ENCODE results near the gene LUZP4. TPM values are rescaled to one million over a fixed set of nuclear protein-coding genes. Genes with fewer than 3 reads are reported as not detected.

Gene LUZP4
- total RNA-seq, 1 experiment from 2014 or later, result not detected

GRCh38 chrX:115350711-115351381 lies 61.3 kb downstream of the LUZP4 start:
- CTCF ChIA-PET, result interaction anchor here (0.7 kb wide), 1 partner anchor 21 kb away, joined by 3 read pairs; no protein-coding TSS in a partner anchor

DNA sequence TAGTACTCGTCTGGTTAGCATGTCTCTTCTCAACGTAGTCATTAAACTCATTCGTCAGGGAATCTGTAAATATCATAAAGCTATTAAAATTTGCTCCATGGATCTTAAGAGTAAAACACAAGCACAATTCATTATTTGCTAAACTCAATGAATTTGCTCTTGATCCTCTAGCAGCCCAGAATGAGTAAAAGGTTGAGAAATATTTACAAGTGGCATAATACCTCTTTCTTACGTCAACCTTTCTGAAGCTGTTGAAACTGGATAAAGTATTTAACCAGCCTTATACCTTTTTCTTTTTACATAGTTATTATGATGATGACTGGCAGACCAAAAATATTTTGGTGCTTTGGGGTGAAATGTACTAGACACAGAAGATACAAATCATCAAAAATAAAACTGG lies 66.9 kb downstream of the LUZP4 start:
- DNase-seq (ENCODE audit: low spot score) (no peak), ATAC-seq (no peak)
- H3K27ac Mint-ChIP-seq, result no peak overlapping the region
- peaks cover 39% of the 10 kb centered on the region for H3K27me3 Mint-ChIP-seq (ENCODE audit: low read depth)
- ChIA-PET CTCF (interaction anchor here (0.7 to 0.8 kb wide), 2 partner anchors 10 to 303 kb away, joined by 3 read pairs; no protein-coding TSS in a partner anchor), POLR2A (no interaction called here)
- H3K9me3 Mint-ChIP-seq, result no peaks in the 10 kb centered on the region
- H3K36me3 Mint-ChIP-seq, result no peaks in the 10 kb centered on the region
- no peak overlapping the region for H3K4me3 Mint-ChIP-seq
- TF ChIP-seq AFF4 (CRISPR knock-in tag; IDR thresholded peaks at IDR 0.05; ENCODE audit: borderline replicate concordance) (no peak), ZNF512 (CRISPR knock-in tag; IDR thresholded peaks at IDR 0.05; ENCODE audit: borderline replicate concordance) (no peak), E2F4 (CRISPR knock-in tag; IDR thresholded peaks at IDR 0.05; ENCODE audit: borderline replicate concordance, low read depth) (no peak)
- no peaks in the 10 kb centered on the region for H3K4me1 Mint-ChIP-seq

More at GRCh38 chrX:115350711-115351381, 61.3 kb downstream of the LUZP4 start:
- Mint-ChIP-seq H3K27me3 (ENCODE audit: low read depth) (peaks cover 7% of the 10 kb centered on the region), H3K27ac (no peak overlapping the region), H3K36me3 (peaks cover 7% of the 10 kb centered on the region), H3K4me1 (no peaks in the 10 kb centered on the region), H3K9me3 (peaks cover 5% of the 10 kb centered on the region), H3K4me3 (no peak overlapping the region)
- TF ChIP-seq AFF4 (CRISPR knock-in tag; IDR thresholded peaks at IDR 0.05; ENCODE audit: borderline replicate concordance) (no peak), MYBL2 (CRISPR knock-in tag; IDR thresholded peaks at IDR 0.05) (no peak), TCF7 (CRISPR knock-in tag; IDR thresholded peaks at IDR 0.05; ENCODE audit: low read depth) (no peak)
- TF ChIP-seq, protein P1, sequence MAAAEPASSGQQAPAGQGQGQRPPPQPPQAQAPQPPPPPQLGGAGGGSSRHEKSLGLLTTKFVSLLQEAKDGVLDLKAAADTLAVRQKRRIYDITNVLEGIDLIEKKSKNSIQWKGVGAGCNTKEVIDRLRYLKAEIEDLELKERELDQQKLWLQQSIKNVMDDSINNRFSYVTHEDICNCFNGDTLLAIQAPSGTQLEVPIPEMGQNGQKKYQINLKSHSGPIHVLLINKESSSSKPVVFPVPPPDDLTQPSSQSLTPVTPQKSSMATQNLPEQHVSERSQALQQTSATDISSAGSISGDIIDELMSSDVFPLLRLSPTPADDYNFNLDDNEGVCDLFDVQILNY (CRISPR knock-in tag; IDR thresholded peaks at IDR 0.05), result no peak
- TF ChIP-seq, protein P2, sequence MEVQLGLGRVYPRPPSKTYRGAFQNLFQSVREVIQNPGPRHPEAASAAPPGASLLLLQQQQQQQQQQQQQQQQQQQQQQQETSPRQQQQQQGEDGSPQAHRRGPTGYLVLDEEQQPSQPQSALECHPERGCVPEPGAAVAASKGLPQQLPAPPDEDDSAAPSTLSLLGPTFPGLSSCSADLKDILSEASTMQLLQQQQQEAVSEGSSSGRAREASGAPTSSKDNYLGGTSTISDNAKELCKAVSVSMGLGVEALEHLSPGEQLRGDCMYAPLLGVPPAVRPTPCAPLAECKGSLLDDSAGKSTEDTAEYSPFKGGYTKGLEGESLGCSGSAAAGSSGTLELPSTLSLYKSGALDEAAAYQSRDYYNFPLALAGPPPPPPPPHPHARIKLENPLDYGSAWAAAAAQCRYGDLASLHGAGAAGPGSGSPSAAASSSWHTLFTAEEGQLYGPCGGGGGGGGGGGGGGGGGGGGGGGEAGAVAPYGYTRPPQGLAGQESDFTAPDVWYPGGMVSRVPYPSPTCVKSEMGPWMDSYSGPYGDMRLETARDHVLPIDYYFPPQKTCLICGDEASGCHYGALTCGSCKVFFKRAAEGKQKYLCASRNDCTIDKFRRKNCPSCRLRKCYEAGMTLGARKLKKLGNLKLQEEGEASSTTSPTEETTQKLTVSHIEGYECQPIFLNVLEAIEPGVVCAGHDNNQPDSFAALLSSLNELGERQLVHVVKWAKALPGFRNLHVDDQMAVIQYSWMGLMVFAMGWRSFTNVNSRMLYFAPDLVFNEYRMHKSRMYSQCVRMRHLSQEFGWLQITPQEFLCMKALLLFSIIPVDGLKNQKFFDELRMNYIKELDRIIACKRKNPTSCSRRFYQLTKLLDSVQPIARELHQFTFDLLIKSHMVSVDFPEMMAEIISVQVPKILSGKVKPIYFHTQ (CRISPR knock-in tag; IDR thresholded peaks at IDR 0.05), result no peak
- no peak for ATAC-seq
- no peak for DNase-seq (ENCODE audit: low spot score)
- POLR2A ChIA-PET, result no interaction called here

Other genes starting within 250 kb of the LUZP4 start
- gene RBMXL3, start 100.3 kb upstream of the LUZP4 start, total RNA-seq (2021), result not detected in 3 replicates
- gene LRCH2, start 55.6 kb upstream of the LUZP4 start, total RNA-seq (2021), result 3.5 to 3.8 TPM (median 3.5 TPM) in 3 replicates

Measured in WTC11 (cell line).